ENCODE measurements around the gene INPP5B.
A peak's percentile ranks its signal among the peaks of the same experiment; 100 is the strongest.
"Not testable (repeated sequence)": the region's sequence is repeated elsewhere in the genome, so short reads cannot be mapped to it uniquely, and the experiment has no call there.

Gene INPP5B

DNA sequence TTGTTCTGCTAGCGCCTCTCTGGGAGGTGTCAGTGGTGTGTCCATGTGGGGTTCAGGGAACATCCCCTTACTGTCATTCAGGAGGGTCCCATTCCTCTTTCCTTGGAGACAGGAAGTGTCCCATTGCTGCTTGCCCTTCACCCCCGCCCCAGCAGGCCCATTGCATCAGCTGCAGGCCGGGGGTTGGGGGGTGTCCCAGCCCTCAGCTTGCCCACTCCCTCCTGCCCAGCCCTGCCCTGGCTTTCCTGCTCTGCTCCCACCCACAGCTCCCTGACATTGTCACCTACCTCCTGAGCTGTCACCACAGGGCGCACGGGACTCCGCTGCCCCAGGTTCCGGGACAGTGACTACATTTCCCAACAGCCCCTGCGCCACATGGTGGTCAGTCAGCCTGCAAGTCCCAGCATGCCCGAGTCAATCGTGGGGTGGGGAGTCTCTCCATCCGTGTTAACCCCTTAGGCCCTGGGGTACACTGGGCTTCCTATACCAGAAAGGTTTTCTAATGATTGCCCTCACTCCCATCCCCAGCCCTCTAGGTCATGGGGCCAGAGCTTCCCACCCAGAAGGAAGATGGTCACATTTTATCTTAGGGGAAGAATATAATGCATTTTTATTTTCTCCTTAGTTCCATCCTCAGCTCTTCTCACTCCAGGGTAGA lies at the start of gene INPP5B:
TSS of gene INPP5B (minus strand) at position 351 of the 658 bp plus-strand sequence. CDS start 745 bp downstream, outside the sequence.
- DNase-seq (ENCODE audit: low read depth, low spot score): peak; percentile 80

DNA sequence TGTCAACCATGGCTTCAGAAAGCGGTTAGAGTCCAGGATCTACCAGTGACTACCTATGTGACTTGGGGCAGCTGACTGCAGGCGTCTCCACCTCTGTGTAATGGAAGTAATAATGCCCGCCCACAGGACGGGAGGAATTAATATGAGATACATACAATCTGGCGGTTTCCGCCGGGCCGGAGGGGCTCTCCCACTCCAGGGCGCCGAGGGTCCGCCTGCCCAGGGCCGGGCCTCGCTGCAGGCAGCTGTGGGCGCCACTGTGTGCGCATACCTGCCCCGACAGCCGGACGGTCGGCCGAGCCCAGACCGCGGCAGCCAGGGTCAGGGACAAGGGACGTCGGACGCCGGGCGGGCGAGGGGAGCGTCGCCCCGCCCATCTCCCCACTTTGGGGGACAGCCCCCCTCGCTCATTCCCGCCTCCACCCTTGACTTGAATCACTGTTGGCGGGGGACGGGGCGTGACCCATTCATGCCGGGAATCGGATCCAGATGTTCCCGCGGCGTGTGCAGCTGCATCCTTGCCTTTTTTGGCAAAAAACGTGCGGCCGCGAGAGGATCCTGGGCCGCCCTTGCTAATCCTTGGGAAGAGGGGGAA lies 49.0 kb upstream of the INPP5B start:
- peak; percentile 47 for DNase-seq (ENCODE audit: low read depth, low spot score)

DNA sequence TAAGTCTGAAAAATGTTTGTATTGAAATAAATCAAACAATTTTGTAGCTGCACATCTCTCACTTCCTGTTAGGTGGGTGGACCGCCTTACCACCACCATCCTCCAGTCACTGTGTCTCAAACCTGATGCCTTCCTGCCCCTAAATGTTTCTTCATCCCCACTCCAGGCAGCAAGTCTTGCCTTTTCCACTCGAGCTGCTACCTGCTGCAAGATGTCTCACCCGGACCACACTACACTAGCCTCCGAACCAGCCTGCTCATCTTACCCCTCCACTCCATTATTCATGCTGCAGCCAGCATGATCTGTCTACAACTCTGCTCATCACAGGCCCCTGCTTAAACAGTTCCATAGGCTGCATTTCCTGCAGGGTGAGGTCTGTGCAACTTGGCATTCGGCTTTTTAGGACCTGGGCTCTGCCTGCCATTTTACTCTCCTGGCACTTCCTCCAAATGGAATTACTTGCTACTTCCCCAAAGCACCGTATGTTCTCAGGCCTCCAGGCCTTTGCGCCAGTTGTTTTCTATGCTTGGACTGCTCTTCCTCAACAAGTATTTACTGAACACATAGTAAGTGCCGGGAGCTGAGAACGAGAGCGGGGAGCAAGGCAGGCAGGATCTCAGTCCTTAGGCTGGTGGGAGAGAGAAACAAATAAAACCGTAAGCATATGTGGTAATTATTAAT lies 48.2 kb upstream of the INPP5B start:
- no peak for DNase-seq (ENCODE audit: low read depth, low spot score)

DNA sequence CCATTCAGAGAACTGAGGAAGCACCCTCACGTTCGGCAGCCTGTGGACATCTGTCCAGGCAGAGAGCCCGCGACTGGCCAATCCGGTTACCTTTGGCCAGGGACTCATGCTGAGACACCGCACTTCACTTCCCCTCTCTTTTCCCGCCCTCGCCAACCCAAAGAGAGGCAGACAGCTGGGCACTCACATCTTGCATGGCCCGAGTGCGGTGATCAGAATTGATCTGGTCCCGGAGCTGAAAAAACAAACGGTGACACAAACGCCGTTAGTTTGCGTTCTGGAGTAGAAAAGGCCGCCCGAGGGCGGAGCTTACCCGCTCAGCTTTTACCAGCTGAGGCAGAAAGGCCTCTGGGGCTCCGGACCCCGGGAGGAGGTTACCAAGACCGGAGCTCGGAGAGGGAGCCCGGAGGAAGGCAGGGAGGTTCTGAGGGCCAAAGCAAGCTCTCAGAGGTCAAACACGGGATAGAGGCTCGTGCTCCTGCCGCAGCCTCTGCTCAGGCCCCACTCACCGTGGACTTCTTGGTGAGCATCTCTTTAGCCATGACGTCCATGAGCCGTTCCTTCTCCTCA lies 42.6 kb upstream of the INPP5B start:
- DNase-seq (ENCODE audit: low read depth, low spot score): no peak

DNA sequence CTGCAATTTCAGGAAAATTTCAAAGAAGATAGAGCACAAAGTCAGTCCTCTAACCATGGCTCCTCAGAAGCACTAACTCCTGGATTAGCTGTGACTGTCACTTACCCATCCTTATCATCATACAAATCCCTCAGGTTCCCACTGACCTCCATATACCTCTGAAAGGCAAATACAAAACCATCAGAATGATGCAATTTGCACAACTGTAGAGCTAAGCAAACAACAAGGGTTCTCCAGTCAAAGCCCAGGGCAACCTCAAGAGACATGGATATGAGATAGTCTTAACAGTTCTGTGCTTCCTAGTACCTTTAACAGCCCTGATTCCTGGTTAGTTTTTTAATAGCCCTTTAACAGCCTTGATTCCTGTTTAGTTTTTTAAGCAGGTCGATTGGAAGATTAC lies 40.8 kb upstream of the INPP5B start:
- DNase-seq (ENCODE audit: low read depth, low spot score): no peak

DNA sequence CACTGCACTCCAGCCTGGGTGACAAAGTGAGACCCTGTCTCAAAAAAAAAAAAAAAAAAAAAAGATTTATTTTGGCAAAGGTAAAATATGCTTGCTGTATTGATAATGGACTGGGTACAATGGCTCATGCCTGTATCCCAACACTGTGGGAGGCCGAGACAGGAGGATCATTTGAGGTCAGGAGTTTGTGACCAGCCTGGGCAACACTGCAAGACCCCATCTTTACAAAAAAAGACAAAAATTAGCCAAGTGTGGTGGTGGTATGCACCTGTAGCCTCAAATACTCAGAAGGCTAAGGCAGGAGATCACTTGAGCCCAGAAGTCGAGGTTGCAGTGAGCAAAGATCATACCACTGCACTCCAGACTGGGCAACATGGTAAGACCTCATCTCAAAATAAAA lies 36.7 kb upstream of the INPP5B start:
- no peak for DNase-seq (ENCODE audit: low read depth, low spot score)

DNA sequence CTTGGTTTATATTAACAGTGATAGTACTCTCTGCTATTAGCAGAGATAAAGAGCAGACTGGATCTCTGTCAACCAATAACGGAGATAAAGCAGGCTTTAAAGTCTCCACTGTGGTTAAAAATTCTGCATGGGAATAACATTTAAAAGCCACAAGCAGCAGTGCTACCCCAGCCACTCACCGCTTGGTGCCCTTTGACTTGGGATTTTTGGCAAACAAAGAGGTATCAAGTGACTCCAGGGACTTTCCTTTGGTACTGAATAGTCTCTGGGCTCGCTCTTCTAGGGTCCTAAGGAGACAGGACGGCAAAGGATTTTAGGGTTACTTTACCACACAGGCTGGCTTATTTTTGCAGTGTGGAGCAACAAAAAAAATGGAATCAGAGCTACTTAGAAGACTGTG lies 31.7 kb upstream of the INPP5B start:
- DNase-seq (ENCODE audit: low read depth, low spot score): no peak

DNA sequence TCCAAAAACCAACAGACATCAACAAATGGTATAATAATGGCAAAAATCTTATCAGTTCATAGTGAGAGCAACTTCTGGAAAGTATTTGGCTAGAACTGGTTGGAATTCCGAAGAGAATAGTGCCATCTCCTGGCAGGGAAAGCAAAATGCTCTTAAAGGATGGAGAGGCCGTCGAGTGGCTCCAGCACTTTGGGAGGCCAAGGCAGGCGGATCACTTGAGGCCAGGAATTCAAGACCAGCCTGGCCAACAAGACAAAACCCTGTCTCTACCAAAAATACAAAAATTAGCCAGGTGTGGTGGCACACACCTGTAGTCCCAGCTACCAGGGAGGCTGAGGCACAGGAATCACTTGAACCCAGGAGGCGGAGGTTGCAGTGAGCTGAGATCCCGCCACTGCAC lies 28.2 kb upstream of the INPP5B start:
- DNase-seq (ENCODE audit: low read depth, low spot score): peak; percentile 61

DNA sequence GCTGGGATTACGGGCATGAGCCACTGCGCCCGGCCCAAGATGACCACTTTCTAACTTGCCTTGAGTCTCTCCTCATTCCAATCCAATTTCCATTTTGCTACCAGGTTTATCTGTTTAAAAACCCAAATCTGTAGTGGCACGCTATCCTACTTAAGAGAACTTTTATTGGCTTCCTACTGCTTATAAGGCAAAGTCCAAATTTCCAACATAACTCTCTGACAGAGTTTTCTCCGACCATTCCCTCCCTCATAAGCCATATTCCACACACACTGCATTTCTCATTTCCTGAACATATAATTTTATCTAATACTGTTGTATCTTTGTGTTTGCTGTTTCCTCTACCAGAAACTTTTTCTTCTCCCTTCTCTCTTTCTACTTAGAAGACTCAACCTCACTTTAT lies 27.7 kb upstream of the INPP5B start:
- no peak for DNase-seq (ENCODE audit: low read depth, low spot score)

DNA sequence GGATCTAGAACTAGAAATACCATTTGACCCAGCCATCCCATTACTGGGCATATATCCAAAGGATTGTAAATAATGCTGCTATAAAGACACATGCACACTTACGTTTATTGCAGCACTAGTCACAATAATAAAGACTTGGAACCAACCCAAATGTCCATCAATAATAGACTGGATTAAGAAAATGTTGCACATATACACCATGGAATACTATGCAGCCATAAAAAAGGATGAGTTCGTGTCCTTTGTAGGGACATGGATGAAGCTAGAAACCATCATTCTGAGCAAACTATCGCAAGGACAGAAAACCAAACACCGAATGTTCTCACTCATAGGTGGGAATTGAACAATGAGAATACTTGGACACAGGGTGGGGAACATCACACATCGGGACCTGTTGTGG lies 26.8 kb upstream of the INPP5B start:
- DNase-seq (ENCODE audit: low read depth, low spot score): not testable (repeated sequence)

DNA sequence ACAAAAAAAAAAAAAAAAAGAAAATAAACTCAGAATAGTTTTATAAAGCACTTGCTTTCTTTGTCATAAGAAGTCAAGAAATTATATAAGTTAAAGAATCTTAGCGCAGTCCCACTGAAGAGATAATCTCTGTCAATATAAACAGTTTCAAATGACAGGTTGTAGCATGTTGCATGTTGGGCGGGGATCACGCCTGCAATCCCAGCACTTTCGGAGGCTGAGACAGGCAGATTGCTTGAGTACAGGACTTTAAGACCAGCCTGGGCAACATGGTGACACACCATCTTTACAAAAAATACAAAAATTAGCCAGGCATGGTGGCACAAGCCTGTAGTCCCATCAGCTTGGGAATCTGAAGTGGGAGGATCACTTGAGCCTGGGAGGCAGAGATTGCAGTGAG lies 18.4 kb upstream of the INPP5B start:
- no peak for DNase-seq (ENCODE audit: low read depth, low spot score)

DNA sequence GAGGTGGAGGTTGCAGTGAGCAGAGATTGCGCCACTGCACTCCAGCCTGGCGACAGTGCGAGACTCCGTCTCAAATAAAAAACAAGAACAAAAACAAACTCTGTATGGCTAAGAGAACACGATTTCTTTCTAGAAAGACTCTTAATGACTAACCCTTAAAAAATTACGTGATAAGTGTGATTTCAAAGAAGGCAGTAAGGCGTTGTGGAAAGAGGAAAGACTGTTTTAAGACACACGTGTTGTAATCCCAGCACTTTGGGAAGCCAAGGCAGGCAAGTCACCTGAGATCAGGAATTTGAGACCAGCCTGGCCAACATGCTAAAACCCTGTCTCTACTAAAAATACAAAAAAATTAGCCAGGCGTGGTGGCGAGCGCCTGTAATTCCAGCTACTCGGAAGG lies 17.3 kb upstream of the INPP5B start:
- not testable (repeated sequence) for DNase-seq (ENCODE audit: low read depth, low spot score)

DNA sequence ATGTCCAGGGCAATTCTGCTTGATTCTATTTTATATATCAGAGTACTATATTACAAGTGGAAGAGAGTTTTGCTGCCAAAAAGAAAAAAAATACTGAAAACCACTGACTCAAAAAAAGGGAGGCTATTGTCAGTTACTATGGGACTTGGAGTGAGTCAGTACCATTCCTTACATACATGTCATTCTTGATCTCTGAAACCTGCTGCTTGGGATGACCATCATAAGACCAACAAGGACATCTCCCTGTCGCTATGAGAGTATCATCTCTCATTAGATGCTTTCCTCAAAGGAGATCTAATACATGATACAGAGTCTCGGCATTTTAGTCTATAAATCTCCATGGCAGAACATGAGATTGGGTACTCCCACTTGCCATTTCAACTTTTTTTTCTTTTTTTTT lies 11.8 kb upstream of the INPP5B start:
- no peak for DNase-seq (ENCODE audit: low read depth, low spot score)

DNA sequence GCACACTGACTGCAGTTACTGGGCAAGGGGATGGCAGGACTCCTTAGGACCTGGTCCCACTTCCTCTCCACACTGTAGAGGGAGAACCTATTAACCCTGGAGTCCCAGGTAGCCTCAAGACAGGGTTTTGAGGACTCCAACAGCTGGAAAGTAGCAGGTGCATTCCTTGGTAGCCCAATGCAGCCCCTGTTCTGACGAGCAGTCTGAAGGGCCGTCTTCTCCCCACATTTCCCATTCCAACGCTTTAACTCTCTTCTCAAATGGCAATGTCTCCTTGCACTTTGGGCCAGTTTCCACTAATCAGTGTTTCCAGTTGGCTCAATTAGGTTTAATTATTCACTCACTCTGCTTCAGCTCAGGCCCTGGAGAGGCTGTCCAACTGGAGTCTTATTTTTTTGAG lies 8.8 kb upstream of the INPP5B start:
- DNase-seq (ENCODE audit: low read depth, low spot score): no peak

DNA sequence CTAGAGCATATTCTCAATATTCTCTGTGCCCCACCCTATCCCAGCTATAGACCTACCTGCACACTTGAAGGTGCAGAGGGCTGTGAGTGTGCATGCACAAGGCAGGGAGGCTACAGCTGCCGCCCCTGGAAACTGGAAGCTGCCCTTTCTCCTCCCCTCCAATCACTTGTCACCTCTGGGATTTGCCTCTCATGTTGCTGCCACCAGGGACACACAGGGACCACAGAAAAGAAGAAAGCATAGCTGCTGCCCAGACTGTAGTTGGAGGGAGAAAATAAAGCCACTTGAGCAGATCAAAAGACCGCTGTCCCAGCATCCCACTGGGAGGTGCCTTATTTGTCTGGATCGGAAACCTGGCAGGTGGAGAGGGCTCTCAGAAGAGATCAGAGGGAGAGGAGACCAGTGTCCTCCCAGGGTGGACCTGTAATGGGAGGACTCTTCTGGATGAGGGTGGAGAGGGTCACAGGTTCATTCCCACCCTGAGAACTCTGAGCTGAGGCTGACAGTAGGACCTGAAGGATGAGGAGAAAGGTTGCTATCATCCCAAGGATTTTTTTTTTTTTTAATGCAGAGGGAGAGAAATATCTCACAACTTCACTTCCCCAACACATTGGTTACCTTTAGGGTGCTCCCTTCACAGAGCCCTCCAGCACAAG lies 7.6 kb upstream of the INPP5B start:
- no peak for DNase-seq (ENCODE audit: low read depth, low spot score)

DNA sequence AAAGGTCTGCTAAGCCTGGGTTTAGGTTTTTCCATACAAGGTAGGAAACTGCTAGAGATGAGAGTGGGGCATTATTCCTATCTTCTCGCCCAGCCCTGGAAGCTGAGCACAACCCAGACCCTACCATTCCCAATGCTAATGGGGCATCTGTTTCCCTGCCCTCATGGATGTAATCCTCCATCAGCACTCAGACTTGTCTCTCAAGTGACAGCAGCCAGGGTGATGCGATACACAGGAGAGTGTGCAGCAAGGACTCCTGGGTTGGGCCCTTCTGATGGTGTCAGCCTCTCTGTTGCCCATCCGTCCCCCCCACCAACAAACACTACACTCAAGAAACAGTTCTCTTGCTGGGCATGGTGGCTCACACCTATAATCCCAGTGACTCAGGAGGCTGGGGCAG lies 5.9 kb upstream of the INPP5B start:
- DNase-seq (ENCODE audit: low read depth, low spot score): no peak

DNA sequence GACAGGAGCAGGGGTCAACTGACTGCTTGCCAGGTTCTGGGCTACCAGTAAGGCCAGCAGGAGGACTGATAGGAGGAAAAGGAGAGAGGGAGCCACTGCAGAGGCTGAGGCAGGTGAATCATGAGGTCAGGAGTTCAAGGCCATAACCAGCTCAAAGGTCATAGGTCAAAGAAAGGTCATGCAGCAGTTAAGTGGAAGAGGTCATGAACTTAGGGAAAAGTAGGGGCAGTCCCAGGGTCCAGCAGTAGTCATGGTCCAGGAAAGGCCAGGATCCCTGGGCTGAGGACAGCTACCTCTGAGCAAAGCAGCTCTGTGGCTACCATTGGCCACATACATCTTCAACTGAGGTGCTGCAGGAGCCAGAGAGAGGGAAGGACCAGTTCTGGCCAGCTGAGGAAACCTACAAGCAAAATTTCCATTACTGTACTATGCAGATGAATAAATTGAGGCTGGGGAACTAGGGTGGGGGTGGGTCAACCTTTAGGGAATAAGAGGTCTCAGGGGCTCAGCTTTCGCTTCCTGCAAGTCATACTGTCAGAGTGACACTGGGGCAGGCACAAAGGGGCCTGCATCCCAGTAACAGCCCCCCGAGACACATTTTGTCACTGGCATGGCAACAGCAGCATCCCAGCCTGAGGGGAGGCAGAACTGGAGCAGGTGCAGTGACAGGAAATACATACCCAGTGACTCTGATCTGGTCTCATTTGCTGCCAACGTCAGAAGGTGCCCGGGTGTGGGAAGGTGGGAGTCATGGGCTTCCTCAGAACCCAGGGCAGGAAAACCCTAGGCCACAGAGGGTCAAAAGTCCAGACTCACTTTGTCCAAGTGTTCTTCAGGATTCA lies 5.2 kb upstream of the INPP5B start:
- no peak for DNase-seq (ENCODE audit: low read depth, low spot score)

DNA sequence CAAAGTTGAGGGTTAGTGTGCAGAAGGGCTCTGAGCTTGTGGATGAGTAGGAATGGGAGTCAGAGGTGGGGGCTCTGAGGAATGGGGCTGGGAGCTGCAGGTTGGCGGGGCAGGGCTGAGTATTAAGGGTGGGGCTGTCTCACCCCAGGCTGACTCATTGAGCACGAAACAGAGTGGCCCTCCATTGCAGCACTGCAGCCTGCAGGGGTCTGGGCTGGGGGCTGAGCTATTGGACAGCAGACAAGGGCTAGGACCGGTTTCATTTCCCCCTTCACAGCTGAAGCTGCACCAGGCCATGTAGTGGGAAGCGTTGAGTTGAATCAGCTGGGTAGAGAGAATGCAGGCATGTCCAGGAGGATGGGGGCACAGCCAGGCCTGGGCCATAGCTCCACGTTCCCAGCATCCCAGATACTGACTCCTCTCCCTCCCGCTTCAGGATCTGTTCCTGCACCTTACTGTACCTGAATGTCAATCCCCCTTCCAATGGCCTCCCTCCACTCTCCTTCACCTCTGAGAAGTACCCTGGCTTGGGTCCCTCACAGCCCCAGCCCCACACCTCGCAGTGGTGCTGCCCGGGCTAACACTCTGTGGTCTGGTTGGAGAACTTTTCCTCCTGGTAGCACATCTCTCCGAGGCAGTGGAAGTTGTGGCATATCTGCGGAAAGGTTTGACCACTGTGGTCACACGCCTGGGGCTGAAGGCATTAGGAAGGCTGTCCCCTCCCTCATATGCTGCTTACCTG lies 4.4 kb upstream of the INPP5B start:
- no peak for DNase-seq (ENCODE audit: low read depth, low spot score)

DNA sequence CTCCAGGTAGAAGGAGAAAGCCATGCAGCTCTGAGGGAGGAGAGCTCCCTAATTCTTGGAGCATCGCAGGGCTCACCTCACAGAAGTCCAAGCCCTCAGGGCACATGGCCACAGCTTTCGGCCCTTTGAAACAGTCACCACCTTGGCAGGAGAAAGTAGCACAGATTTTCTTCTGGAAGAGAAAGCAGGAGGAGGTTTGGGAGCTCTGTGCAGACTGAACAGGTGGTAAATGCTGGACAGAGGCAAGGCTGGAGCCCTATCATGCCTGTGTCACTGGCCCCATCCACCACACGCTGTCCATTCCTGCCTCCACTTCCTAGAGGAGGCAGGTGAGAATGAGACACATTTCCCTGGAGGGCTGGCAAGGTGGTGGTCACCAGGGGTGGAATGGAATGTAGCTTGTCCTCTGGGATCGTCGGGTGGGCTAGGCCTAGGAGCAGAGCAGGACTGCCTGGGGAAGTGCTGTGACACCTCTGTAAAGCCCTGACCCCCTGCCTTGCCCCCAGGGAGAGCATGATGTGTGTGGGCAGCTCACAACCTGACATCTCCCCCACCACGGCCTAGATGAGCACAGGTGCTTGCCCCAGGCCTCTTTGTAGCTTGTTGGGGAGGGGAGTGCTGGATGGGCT lies 2.8 kb upstream of the INPP5B start:
- peak; percentile 70 for DNase-seq (ENCODE audit: low read depth, low spot score)

DNA sequence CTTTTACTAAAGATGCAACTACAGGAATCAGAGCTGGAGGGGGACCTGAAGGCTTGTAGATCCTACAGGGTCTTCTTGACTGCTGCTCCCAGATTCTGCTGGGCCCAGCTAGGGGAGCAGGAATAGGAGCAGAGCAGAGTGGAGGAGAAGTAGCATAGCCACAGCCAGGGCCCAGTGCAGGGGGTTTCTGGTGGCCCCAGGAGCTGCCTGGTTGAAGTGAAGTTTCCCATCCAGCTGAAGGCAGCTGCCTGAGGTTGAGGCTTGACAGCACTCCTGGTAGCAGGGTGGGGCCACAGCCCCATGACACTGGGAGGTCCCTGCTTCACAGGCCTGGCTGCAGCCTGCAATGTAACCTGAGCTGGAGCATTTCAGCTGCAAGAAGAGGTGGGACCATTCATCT lies 2.0 kb upstream of the INPP5B start:
- no peak for DNase-seq (ENCODE audit: low read depth, low spot score)
